ENCODE results near the gene CMSS1.

The CMSS1 gene

GRCh38 chr3:100022506-100022905, 204.8 kb downstream of the CMSS1 start:
- no peak overlapping the region for H3K27ac ChIP-seq

GRCh38 chr3:100023150-100023549, 205.5 kb downstream of the CMSS1 start:
- H3K27ac ChIP-seq, result no peak overlapping the region
- no peak for TF ChIP-seq ZFX (IDR thresholded peaks at IDR 0.05)
- TF ChIP-seq CTCF (conservative IDR thresholded peaks at IDR 0.05), result no peak

More at GRCh38 chr3:100022506-100022905, 204.8 kb downstream of the CMSS1 start:
- TF ChIP-seq CTCF (conservative IDR thresholded peaks at IDR 0.05) (no peak), ZFX (IDR thresholded peaks at IDR 0.05) (no peak)

- TF ChIP-seq CTCF (conservative IDR thresholded peaks at IDR 0.05) (no peak), ZFX (IDR thresholded peaks at IDR 0.05) (no peak)
These were observed 205.9 kb downstream of the CMSS1 start for GRCh38 chr3:100023595-100023994.

GRCh38 chr3:100024520-100025303, 207.1 kb downstream of the CMSS1 start:
- H3K27ac ChIP-seq, result no peak overlapping the region
- TF ChIP-seq ZFX (IDR thresholded peaks at IDR 0.05), result no peak
- no peak for TF ChIP-seq CTCF (conservative IDR thresholded peaks at IDR 0.05)

More at GRCh38 chr3:100023595-100023994, 205.9 kb downstream of the CMSS1 start:
- no peak overlapping the region for H3K27ac ChIP-seq

- no peak overlapping the region for H3K27ac ChIP-seq
- TF ChIP-seq CTCF (conservative IDR thresholded peaks at IDR 0.05), result no peak
- no peak for TF ChIP-seq ZFX (IDR thresholded peaks at IDR 0.05)
These were observed 209.7 kb downstream of the CMSS1 start for GRCh38 chr3:100027321-100027720.

- TF ChIP-seq ZFX (IDR thresholded peaks at IDR 0.05) (no peak), CTCF (conservative IDR thresholded peaks at IDR 0.05) (no peak)
- no peak overlapping the region for H3K27ac ChIP-seq
These were observed 211.4 kb downstream of the CMSS1 start for GRCh38 chr3:100029052-100029451.

GRCh38 chr3:100029689-100030088, 212.0 kb downstream of the CMSS1 start:
- TF ChIP-seq ZFX (IDR thresholded peaks at IDR 0.05), result no peak
- TF ChIP-seq CTCF (conservative IDR thresholded peaks at IDR 0.05), result no peak
- no peak overlapping the region for H3K27ac ChIP-seq

Data from C4-2B (cell line).